ENCODE measurements around the gene AOX1. TPM values are rescaled to one million over a fixed set of nuclear protein-coding genes. Genes with fewer than 3 reads are reported as not detected.

The AOX1 gene
- total and polyA plus RNA-seq, 2 experiments from 2014 or later = 1.4 to 5.0 TPM

DNA sequence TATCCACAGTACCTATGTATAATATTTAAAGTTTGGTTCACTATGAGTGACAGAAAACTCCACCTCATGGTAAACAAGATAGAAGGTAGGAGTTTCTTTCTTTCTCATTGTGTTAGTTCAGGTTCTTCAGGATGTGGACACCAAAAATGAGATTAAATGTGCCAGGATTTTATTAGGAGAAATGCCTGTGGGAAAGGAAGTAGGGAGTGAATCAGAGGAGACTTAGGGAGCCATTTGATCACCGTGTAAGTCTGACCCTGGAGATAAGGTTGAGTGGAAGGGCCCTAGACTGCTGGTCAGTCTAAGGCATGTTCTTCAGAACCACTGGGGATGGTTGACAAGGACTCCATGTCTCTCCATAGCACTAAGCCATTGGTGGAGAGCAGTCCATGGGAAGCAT is 8.1 kb downstream of the AOX1 start (continued):
- TF ChIP-seq ZNF462 (CRISPR knock-in tag; IDR thresholded peaks at IDR 0.05) = no peak
- TF ChIP-seq, protein P1, sequence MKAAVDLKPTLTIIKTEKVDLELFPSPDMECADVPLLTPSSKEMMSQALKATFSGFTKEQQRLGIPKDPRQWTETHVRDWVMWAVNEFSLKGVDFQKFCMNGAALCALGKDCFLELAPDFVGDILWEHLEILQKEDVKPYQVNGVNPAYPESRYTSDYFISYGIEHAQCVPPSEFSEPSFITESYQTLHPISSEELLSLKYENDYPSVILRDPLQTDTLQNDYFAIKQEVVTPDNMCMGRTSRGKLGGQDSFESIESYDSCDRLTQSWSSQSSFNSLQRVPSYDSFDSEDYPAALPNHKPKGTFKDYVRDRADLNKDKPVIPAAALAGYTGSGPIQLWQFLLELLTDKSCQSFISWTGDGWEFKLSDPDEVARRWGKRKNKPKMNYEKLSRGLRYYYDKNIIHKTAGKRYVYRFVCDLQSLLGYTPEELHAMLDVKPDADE (IDR thresholded peaks at IDR 0.05) = no peak
- TF ChIP-seq CREB1 (CRISPR knock-in tag; IDR thresholded peaks at IDR 0.05; ENCODE audit: low read depth) = no peak
- no peak for TF ChIP-seq ZNF331 (CRISPR knock-in tag; IDR thresholded peaks at IDR 0.05; ENCODE audit: low read depth)
- no peak for TF ChIP-seq ZNF114 (CRISPR knock-in tag; IDR thresholded peaks at IDR 0.05)

DNA sequence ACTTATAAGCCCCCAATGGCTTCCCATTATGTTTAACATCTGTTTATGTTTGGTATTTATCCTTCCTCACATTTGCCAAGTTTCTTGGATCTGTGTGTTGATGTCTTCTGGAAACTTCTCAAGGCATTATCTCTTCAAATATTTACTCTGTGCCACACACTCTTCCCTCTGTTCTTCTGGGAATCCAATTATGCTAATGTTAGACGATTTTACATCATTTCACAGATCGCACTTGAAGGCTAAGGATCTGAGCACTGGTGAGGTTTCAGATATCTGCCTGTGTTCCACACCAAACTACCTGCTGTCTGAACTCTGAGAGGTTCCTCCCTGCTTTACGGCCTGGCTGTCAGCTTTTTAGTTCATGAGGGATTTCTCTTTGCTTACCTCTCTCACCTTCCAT is 10.1 kb downstream of the AOX1 start:
- Mint-ChIP-seq H3K9me3 (no peaks in the 10 kb centered on the region), H3K27ac (no peak overlapping the region), H3K4me1 (no peaks in the 10 kb centered on the region), H3K4me3 (no peak overlapping the region), H3K36me3 (ENCODE audit: low read depth) (no peaks in the 10 kb centered on the region), H3K27me3 (ENCODE audit: insufficient read depth, low read depth, poor library complexity) (no peaks in the 10 kb centered on the region)
- Histone ChIP-seq H3K4me1 (ENCODE audit: insufficient read depth) (no peaks in the 10 kb centered on the region), H3F3A (replicated peaks; ENCODE audit: low read depth) (no peaks in the 10 kb centered on the region), H2AFZ (no peak overlapping the region), H3K4me3 (no peak overlapping the region), H3K9me2 (ENCODE audit: insufficient read depth) (no peaks in the 10 kb centered on the region), H3K79me2 (replicated peaks; ENCODE audit: insufficient read depth) (no peaks in the 10 kb centered on the region), H3K4me2 (no peak overlapping the region), H4K20me1 (replicated peaks; ENCODE audit: insufficient read depth) (0 out of 2 replicates have a peak, but pooled peaks cover 4% of the 10 kb centered on the region), H3K27ac (ENCODE audit: low read depth) (no peak overlapping the region), H3K27me3 (ENCODE audit: insufficient read depth) (no peaks in the 10 kb centered on the region), H3K36me3 (ENCODE audit: insufficient read depth) (no peaks in the 10 kb centered on the region)
- no peak for DNase-seq (ENCODE audit: low spot score)
- ATAC-seq = no peak
- TF ChIP-seq EZH2phosphoT487 (IDR thresholded peaks at IDR 0.05; ENCODE audit: unreplicated experiment) (no peak), ZNF462 (CRISPR knock-in tag; IDR thresholded peaks at IDR 0.05) (no peak), ZNF331 (CRISPR knock-in tag; IDR thresholded peaks at IDR 0.05; ENCODE audit: low read depth) (no peak)

Measured in GM23338 (cell line).